ENCODE measurements around the gene RILPL2. TPM values are rescaled to one million over a fixed set of nuclear protein-coding genes. Genes with fewer than 3 reads are reported as not detected.
"Not testable (repeated sequence)": the region's sequence is repeated elsewhere in the genome, so short reads cannot be mapped to it uniquely, and the experiment has no call there.

Gene RILPL2
- total RNA-seq, 2 experiments from 2014 or later, result 6.3 to 11.3 TPM

DNA sequence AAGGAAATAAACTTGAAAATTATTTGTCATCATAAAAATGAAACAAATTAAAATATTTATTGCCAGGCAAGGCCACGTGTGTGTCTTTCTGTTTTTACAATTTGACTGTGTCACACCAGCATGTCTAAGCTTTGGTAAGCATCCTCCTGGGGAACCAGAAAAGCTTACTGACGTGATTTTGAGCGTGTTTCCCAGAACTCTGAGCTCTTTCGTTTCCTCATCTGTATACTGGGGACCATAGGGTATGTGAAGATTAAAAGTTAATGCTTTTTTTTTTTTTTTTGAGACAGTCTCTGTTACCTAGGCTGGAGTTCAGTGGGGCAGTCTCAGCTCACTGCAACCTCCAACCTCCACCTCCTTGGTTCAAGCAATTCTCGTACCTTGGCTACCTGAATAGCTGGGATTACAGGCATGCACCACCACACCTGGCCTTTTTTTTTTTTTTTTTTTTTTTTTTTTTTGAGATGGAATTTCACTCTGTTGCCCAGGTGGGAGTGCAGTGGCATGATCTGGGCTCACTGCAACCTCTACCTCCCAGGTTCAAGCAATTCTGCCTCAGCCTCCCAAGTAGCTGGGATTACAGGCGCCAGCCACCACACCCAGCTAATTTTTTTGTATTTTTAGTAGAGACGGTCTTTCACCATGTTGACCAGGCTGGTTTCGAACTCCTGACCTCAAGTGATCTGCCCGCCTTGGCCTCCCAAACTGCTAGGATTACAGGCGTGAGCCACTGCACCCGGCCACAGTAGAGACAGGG, 27.0 kb downstream of the RILPL2 start:
- not testable (repeated sequence) for H3K27me3 Mint-ChIP-seq; DNase-seq; ATAC-seq; H3K4me3 Mint-ChIP-seq; H3K9me3 Mint-ChIP-seq (ENCODE audit: low read depth); H3K27ac Mint-ChIP-seq; H3K4me1 Mint-ChIP-seq
- H3K36me3 Mint-ChIP-seq, result peaks cover 21% of the 10 kb centered on the region
- CTCF ChIA-PET, result interaction anchor here (0.6 to 1.0 kb wide), 2 partner anchors 18 to 193 kb away, joined by 3 read pairs; no protein-coding TSS in a partner anchor

DNA sequence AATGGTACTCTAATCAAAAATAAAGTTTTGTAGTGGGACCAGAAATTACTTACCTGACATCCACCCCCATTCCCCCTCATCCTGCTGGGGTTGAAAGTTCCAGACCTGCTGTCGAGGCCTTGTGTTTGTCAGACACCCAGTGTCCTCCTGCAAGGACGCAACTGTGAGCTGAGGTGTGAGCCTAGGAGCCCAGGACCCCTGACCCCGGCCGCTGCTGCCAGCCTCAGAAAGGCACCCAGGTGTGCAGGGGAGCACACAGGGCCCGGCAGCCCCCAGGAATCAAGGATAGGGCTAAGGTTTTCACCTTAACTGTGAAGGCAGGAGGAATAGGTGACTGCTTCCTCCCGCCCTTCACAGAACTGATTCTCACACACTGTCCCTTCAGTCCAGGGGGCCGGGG, 27.9 kb downstream of the RILPL2 start:
- peaks cover 26% of the 10 kb centered on the region for H3K36me3 Mint-ChIP-seq
- CTCF ChIA-PET, result interaction anchor here (0.6 to 1.0 kb wide), 2 partner anchors 18 to 192 kb away, joined by 3 read pairs; no protein-coding TSS in a partner anchor
- not testable (repeated sequence) for H3K9me3 Mint-ChIP-seq (ENCODE audit: low read depth); ATAC-seq; H3K27me3 Mint-ChIP-seq; H3K4me1 Mint-ChIP-seq; DNase-seq; H3K4me3 Mint-ChIP-seq; H3K27ac Mint-ChIP-seq

DNA sequence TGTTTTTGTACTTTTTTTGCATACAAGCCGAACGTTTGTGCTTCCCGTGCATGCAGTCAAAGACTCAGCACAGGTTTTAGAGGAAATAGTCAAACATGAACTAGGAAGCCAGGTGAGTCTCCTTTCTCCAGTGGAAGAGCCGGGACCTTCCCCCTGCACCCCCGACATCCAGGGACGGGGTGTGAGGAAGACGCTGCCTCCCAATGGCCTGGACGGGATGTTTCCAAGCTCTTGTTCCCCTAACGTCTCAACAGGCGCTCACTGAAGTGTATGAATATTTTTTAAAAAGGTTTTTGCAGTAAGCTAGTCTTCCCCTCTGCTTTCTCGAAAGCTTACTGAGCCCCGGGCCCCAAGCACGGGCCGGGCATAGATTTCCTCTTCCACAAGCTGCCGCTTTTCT, 28.6 kb downstream of the RILPL2 start:
- not testable (repeated sequence) for H3K27ac Mint-ChIP-seq

DNA sequence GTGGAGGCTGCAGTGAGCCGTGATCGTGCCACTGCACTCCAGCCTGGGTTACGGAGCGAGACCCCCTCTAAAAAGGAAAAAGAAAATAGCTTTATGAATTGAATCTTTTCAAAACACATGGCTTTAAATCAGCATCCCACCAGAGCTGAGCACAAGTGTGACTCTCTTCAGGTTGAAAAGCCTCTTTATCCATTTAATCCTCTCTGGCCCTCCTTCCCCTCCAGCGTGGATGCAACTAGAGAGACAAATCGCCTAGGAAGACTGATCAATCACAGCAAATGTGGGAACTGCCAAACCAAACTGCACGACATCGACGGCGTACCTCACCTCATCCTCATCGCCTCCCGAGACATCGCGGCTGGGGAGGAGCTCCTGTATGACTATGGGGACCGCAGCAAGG, 29.2 kb downstream of the RILPL2 start:
- CTCF ChIA-PET, result interaction anchor here (0.6 kb wide), 1 partner anchor 277 kb away, joined by 3 read pairs; no protein-coding TSS in a partner anchor
- H3K27ac Mint-ChIP-seq, result not testable (repeated sequence)
- peaks cover 36% of the 10 kb centered on the region for H3K36me3 Mint-ChIP-seq

More for the DNA sequence above, 28.6 kb downstream of the RILPL2 start:
- H3K27me3 Mint-ChIP-seq; DNase-seq; H3K4me1 Mint-ChIP-seq; ATAC-seq; CTCF ChIA-PET; H3K4me3 Mint-ChIP-seq; H3K9me3 Mint-ChIP-seq (ENCODE audit: low read depth): not testable (repeated sequence)
- peaks cover 32% of the 10 kb centered on the region for H3K36me3 Mint-ChIP-seq

DNA sequence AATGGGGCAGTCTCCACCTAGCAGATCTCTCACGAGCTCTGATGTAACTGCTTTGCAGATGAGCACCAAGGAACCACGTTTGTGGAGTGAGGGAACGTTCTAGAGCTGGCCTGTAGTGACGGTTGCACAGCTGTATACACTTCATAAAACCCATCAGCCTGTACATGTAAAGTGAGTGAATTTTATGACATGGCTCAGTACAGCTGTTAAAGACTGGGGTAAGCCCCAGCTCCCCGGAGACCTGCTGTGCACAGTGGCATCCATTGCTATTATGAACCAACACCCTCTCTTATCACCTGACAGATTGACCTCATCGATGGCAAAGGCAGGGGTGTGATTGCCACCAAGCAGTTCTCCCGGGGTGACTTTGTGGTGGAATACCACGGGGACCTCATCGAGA, 31.9 kb downstream of the RILPL2 start:
- CTCF ChIA-PET, result interaction anchor here (1.2 kb wide), 1 partner anchor 14 kb away, joined by 3 read pairs; no protein-coding TSS in a partner anchor
- no peaks in the 10 kb centered on the region for H3K27me3 Mint-ChIP-seq
- no peak overlapping the region for H3K4me3 Mint-ChIP-seq
- peaks cover 4% of the 10 kb centered on the region for H3K4me1 Mint-ChIP-seq
- ATAC-seq (no peak), DNase-seq (no peak)
- H3K9me3 Mint-ChIP-seq (ENCODE audit: low read depth), result no peaks in the 10 kb centered on the region
- H3K27ac Mint-ChIP-seq, result no peak overlapping the region
- peaks cover 37% of the 10 kb centered on the region for H3K36me3 Mint-ChIP-seq

More for the DNA sequence above, 29.2 kb downstream of the RILPL2 start:
- H3K4me1 Mint-ChIP-seq; H3K4me3 Mint-ChIP-seq; DNase-seq; ATAC-seq; H3K9me3 Mint-ChIP-seq (ENCODE audit: low read depth); H3K27me3 Mint-ChIP-seq: not testable (repeated sequence)

DNA sequence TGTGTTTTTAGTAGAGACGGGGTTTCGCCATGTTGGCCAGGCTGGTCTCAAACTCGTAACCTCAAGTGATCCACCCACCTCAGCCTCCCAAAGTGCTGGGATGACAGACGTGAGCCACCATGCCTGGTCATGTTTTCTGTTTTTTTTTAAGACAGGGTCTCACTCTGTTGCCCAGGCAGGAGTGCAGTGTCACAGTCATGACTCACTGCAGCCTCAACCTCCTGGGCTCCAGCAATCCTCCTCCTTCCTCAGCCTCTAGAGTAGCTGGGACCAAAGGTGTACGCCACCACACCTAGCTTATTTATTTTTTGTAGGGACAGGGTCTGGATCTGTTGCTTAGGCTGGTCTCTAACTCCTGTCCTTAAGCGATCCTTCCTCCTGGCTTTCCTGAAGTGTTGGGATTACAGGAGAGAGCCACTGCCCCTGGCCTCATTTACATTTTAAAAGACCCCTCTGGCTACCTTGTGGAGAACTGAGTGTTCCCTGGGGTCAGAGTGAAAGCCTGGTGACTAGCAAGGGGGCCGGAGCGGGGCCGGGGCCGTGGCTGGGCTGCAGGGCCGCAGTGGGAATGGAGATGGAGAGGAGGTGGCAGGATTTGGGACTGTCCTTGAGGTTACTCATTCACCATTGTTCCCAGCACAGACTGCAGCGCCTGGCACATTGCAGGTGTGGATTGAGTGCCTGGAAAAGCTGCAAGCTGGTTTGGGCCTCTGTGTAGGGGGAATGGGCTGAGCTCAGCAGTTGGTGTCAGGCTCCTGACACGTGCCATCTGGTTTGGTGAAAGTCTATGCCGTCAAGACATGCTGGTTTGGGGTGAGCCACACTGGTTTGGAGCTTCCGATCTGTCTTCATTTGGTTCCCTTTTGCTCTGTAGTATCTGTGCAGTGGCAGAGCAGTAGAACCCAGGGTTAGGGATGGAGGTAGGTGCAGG, 34.5 kb downstream of the RILPL2 start:
- Mint-ChIP-seq H3K9me3 (ENCODE audit: low read depth) (no peaks in the 10 kb centered on the region), H3K4me1 (peaks cover 4% of the 10 kb centered on the region), H3K4me3 (no peak overlapping the region), H3K27me3 (no peaks in the 10 kb centered on the region), H3K36me3 (peaks cover 42% of the 10 kb centered on the region), H3K27ac (no peak overlapping the region)
- CTCF ChIA-PET, result interaction anchor here (0.6 to 1.4 kb wide), 2 partner anchors 14 to 124 kb away, joined by 3 to 4 read pairs; no protein-coding TSS in a partner anchor
- no peak for ATAC-seq
- DNase-seq, result no peak

DNA sequence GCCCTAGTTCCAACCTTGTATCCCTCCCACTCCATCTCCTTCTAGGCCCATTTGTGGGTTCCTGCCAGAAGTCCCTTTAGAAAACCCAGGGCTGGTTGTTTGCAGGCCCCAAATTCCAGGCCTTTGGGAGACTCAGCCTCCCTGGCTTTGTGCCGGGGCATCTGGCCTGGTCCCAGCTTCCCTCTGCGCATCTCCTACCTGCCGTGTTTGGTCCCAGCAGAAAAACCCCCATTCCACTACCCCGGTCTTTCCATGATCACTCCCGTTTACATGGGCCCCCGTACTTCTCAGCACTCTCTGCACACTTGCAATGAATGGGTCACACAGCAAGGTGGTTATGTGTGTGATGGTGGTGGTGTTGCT, 37.2 kb downstream of the RILPL2 start:
- H3K4me1 Mint-ChIP-seq, result peaks cover 4% of the 10 kb centered on the region
- CTCF ChIA-PET, result no interaction called here
- H3K9me3 Mint-ChIP-seq (ENCODE audit: low read depth), result no peaks in the 10 kb centered on the region
- DNase-seq, result no peak
- ATAC-seq, result no peak
- H3K36me3 Mint-ChIP-seq, result peaks cover 54% of the 10 kb centered on the region
- H3K27me3 Mint-ChIP-seq, result no peaks in the 10 kb centered on the region
- no peak overlapping the region for H3K27ac Mint-ChIP-seq
- no peak overlapping the region for H3K4me3 Mint-ChIP-seq

DNA sequence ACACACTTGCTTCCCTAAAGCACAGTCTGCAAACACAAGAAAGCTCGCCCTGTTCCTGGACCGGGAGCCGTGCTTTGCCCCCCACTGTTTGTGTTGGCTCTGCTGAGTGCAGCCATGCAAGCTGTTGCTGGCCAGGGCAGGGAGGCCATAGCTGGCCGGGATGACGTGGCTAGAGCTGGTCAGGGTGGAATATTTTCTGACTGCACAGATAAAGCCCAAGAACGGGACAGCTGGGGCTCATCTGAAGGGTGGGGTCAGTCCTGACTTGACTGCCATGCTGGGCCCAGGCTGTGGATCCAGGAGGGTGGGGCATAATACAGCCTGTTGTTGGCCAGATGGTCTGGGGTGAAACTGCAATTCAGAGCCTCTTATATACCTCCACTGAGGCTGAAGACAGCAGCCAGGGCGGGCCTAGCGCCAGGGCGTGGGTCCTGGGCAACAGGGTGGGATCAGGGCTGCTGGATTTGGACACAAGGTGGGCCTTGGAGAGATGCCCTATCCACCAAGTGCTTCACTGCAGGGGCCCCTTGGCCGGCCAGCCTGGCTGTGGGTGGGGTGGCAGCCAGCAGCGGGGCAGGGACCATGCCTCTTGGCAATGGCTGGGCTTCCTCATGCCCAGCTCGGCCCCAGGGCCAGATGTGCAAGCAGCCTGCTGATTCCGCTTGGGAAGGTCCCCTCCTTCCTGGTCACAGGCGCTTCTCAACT, 37.8 kb downstream of the RILPL2 start:
- Mint-ChIP-seq H3K9me3 (ENCODE audit: low read depth) (no peaks in the 10 kb centered on the region), H3K4me3 (no peak overlapping the region), H3K4me1 (peaks cover 4% of the 10 kb centered on the region), H3K27me3 (no peaks in the 10 kb centered on the region), H3K36me3 (peaks cover 50% of the 10 kb centered on the region), H3K27ac (no peak overlapping the region)
- DNase-seq (no peak), ATAC-seq (no peak)
- CTCF ChIA-PET, result interaction anchor here (0.6 to 1.6 kb wide), 2 partner anchors 14 to 187 kb away, joined by 4 read pairs; partner anchors contain the start of gene KMT5A

DNA sequence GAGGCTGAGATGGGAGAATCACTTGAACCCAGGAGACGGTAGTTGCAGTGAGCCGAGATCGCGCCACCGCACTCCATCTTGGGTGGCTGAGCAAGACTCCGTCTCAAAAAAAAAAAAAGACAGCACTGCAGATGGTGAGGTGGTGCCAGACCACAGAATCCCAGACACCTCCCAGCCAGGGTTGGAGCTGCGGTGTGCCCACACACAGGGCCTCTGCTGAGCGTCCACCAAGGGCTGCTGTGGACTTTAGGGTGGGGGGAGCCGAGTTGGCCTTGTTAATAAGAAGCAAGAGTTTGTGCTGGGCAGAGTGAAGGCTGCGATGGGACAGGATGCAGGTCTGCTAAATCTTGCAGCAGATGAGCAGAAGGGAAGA, 38.3 kb downstream of the RILPL2 start:
- Mint-ChIP-seq H3K27ac (no peak overlapping the region), H3K9me3 (ENCODE audit: low read depth) (no peaks in the 10 kb centered on the region), H3K4me1 (peaks cover 6% of the 10 kb centered on the region), H3K27me3 (no peaks in the 10 kb centered on the region), H3K36me3 (peaks cover 48% of the 10 kb centered on the region), H3K4me3 (no peak overlapping the region)
- no peak for ATAC-seq
- DNase-seq, result no peak
- CTCF ChIA-PET, result interaction anchor here (0.6 to 1.6 kb wide), 2 partner anchors 14 to 186 kb away, joined by 4 read pairs; partner anchors contain the start of gene KMT5A

DNA sequence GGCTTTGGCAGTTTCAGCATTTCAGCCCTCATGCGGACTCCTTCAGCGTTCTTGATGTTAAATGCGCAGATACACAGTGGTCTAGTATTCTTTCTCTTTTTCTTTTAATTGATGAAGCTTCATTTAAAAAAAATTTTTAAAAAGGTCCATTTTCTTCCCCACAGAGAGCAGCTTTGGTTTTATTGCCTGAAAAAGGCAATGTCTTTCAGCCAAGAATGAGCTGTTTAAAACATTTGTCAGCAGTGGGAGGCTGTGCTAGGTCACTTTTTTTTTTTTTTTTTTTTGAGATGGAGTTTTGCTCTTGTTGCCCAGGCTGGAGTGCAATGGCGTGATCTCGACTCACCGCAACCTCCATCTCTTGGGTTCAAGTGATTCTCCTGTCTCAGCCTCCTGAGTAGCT, 39.1 kb downstream of the RILPL2 start:
- Mint-ChIP-seq H3K4me3 (no peak overlapping the region), H3K27ac (no peak overlapping the region), H3K4me1 (peaks cover 5% of the 10 kb centered on the region), H3K27me3 (no peaks in the 10 kb centered on the region), H3K36me3 (peaks cover 47% of the 10 kb centered on the region), H3K9me3 (ENCODE audit: low read depth) (no peaks in the 10 kb centered on the region)
- ATAC-seq, result no peak
- no peak for DNase-seq
- CTCF ChIA-PET, result interaction anchor here (0.7 to 1.6 kb wide), 2 partner anchors 13 to 79 kb away, joined by 3 to 4 read pairs; partner anchors contain the start of gene KMT5A

DNA sequence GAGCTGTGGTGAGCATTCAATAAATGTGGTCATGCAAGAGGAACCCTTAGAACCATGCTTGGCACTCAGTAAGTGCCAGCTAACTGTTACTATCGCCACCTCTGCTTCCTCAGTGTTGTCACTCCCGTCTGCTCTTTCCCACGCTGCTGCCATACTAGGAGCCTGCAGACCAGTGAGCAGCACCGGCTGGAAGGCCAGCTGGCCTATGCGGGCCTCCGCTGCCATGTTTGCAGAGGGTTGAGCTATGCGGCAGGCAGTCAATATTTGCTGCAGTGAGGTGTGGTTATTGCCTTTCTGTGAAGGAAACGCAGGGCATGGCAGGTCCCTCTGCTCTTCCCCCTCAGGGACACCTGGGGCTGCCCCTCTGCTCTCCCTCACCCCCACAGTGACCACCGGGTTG, 39.5 kb downstream of the RILPL2 start:
- H3K27me3 Mint-ChIP-seq, result no peaks in the 10 kb centered on the region
- no peak overlapping the region for H3K4me3 Mint-ChIP-seq
- H3K9me3 Mint-ChIP-seq (ENCODE audit: low read depth), result no peaks in the 10 kb centered on the region
- no peak for DNase-seq
- no peak for ATAC-seq
- peaks cover 4% of the 10 kb centered on the region for H3K4me1 Mint-ChIP-seq
- CTCF ChIA-PET, result interaction anchor here (0.7 kb wide), 1 partner anchor 80 kb away, joined by 3 read pairs; no protein-coding TSS in a partner anchor
- peaks cover 50% of the 10 kb centered on the region for H3K36me3 Mint-ChIP-seq
- H3K27ac Mint-ChIP-seq, result no peak overlapping the region

DNA sequence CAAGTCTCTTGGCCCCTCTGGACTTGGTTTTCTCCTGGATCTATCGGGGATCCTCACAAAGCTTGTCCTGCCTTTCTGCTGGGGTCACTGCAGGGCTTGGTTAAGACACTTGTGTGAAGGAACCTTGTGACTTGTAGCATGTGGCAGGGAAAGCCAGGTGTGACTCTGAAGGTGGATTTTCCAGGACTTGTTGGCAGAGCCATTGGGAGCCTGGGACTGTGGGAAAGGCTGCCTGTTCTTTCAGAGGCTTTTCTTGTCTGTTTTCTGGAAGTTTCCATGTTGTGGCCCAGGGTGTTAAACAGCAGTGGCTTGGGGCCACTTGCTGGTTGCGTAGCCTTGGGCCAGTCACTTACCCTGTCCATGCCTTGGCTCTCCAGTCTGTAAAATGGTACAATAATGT, 39.9 kb downstream of the RILPL2 start:
- peaks cover 8% of the 10 kb centered on the region for H3K4me1 Mint-ChIP-seq
- CTCF ChIA-PET, result no interaction called here
- no peaks in the 10 kb centered on the region for H3K27me3 Mint-ChIP-seq
- H3K36me3 Mint-ChIP-seq, result peaks cover 55% of the 10 kb centered on the region
- DNase-seq (no peak), ATAC-seq (no peak)
- no peaks in the 10 kb centered on the region for H3K9me3 Mint-ChIP-seq (ENCODE audit: low read depth)
- no peak overlapping the region for H3K27ac Mint-ChIP-seq
- H3K4me3 Mint-ChIP-seq, result no peak overlapping the region

DNA sequence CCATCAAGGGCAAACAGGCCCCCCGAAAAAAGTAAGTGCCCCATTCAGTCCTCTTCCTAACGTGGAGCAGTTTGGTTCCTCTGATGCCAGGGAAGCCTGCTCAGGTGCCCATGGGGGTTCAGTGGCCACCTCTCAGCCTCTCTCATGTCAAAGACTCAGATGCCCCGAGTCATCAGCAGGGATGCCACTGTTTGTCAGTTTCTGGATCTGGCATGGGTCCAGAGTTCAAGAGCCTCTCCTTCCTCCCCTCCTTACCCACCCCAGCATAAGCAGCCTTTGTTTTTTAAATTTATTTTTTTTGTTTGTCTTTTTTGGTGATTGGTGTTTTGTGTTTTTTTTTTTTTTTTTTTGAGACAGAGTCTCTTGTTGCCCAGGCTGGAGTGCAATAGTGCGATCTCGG, 41.2 kb downstream of the RILPL2 start:
- Mint-ChIP-seq H3K27me3 (no peaks in the 10 kb centered on the region), H3K9me3 (ENCODE audit: low read depth) (no peaks in the 10 kb centered on the region), H3K4me1 (peaks cover 19% of the 10 kb centered on the region), H3K36me3 (peaks cover 65% of the 10 kb centered on the region), H3K27ac (no peak overlapping the region), H3K4me3 (no peak overlapping the region)
- DNase-seq (no peak), ATAC-seq (no peak)
- CTCF ChIA-PET, result no interaction called here
